C4-2B (cell line): ENCODE data around the gene CFAP99.
"Not testable (repeated sequence)": the region's sequence is repeated elsewhere in the genome, so short reads cannot be mapped to it uniquely, and the experiment has no call there.

Experiments used
- H3K27ac ChIP-seq: fragments of 450-650 bp; 2 replicates; pipeline ENCODE4 v1.5.1; 2017
- CTCF ChIP-seq: fragments of 450-650 bp; conservative IDR thresholded peaks from 2 replicates; pipeline ENCODE4 v1.5.1; 2017; ENCODE audit warnings: mild to moderate bottlenecking
- ZFX ChIP-seq: fragments of 450-650 bp; IDR thresholded peaks from 2 replicates; pipeline ENCODE4 v1.6.1; 2017

CFAP99 gene

GRCh38 chr4:2377241-2377640, 41.5 kb upstream of the CFAP99 start:
- TF ChIP-seq ZFX: no peak
- no peak for TF ChIP-seq CTCF
- no peak overlapping the region for H3K27ac ChIP-seq

GRCh38 chr4:2378401-2378800, 40.4 kb upstream of the CFAP99 start:
- no peak overlapping the region for H3K27ac ChIP-seq
- no peak for TF ChIP-seq CTCF
- TF ChIP-seq ZFX: no peak

GRCh38 chr4:2378898-2379297, 39.9 kb upstream of the CFAP99 start:
- H3K27ac ChIP-seq: no peak overlapping the region
- TF ChIP-seq ZFX: no peak
- TF ChIP-seq CTCF: no peak

- not testable (repeated sequence) for H3K27ac ChIP-seq
Measured at GRCh38 chr4:2380589-2380988, 38.2 kb upstream of the CFAP99 start.

- H3K27ac ChIP-seq: not testable (repeated sequence)
Measured at GRCh38 chr4:2382769-2383202, 36.0 kb upstream of the CFAP99 start.

- H3K27ac ChIP-seq: not testable (repeated sequence)
Measured at GRCh38 chr4:2383220-2383631, 35.5 kb upstream of the CFAP99 start.

- H3K27ac ChIP-seq: no peak overlapping the region
Measured at GRCh38 chr4:2383760-2384159, 35.0 kb upstream of the CFAP99 start.

GRCh38 chr4:2384245-2384644, 34.5 kb upstream of the CFAP99 start:
- TF ChIP-seq ZFX (no peak), CTCF (no peak)

More at GRCh38 chr4:2383760-2384159, 35.0 kb upstream of the CFAP99 start:
- TF ChIP-seq CTCF (no peak), ZFX (no peak)

GRCh38 chr4:2385516-2385915, 33.2 kb upstream of the CFAP99 start:
- TF ChIP-seq ZFX: no peak
- TF ChIP-seq CTCF: no peak
- H3K27ac ChIP-seq: no peak overlapping the region

More at GRCh38 chr4:2384245-2384644, 34.5 kb upstream of the CFAP99 start:
- H3K27ac ChIP-seq: no peak overlapping the region
